Embryonic facial prominence (tissue), 1 donor: ENCODE results near the gene ALLC.
A peak's percentile ranks its signal among the peaks of the same experiment; 100 is the strongest.

ENCODE experiments used
- DNase-seq: peaks from one replicate; pipeline ENCODE4 v3.0.0-alpha.2; 2016; ENCODE audit errors: extremely low spot score

Gene ALLC

GRCh38 chr2:3639015-3639630, 18.9 kb upstream of the ALLC start:
- no peak for DNase-seq

DNA sequence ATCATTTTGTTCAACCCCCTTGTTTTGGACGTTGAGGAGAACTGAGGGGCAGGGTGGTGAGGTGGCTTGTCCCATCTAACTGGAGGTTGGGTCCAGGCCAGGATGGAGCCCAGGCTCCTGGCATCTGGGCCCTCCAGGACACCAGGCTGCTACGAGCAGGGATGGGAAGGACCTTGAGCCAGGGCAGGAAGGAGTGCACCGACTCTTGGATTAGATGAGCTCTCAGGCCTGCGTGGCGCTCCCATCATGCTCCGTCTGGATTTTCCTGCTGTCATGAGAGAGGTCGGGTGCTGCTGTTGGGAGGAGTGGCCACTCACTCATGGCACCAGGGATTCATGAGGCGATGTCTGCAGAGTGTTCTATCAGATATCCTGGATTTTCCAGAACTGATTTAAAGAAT, 18.3 kb upstream of the ALLC start:
- no peak for DNase-seq

- DNase-seq = no peak
These were observed 16.8 kb upstream of the ALLC start for GRCh38 chr2:3641181-3641580.

- DNase-seq = no peak
These were observed 16.1 kb upstream of the ALLC start for GRCh38 chr2:3641841-3642421.

DNA sequence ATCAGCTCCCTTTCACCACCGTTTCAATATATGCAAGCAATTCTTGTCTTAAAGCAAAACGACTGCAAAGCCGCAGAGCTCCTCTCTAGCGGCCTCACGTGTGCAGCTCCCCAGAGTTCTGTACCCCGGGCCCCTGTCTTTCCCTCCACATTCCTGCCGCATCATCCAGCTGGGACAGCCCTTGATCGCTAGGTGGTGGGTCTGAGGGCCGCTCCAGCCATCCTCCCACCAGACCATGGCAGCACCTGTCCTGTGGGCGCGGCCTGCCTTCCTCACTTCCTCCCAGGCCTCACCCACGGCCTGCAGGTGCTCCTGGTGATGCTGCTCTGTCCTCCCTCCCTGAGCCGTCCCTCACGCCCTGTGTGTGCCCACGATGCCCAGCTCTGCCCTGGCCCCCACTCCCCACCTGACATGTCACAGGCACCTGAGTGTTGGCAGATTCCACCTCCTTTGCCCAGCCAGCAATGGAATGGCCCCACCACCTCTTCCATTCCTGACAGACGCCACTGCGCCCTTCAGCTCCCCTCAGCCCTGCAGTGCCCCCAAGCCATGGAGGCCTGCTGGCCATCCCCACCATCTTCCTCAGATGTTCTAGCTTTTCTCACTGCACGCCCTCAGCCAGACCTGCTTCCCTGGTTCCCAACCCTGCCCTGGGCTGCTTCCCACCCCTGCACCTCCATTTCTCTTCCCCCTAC, 15.3 kb upstream of the ALLC start:
- DNase-seq = no peak

DNA sequence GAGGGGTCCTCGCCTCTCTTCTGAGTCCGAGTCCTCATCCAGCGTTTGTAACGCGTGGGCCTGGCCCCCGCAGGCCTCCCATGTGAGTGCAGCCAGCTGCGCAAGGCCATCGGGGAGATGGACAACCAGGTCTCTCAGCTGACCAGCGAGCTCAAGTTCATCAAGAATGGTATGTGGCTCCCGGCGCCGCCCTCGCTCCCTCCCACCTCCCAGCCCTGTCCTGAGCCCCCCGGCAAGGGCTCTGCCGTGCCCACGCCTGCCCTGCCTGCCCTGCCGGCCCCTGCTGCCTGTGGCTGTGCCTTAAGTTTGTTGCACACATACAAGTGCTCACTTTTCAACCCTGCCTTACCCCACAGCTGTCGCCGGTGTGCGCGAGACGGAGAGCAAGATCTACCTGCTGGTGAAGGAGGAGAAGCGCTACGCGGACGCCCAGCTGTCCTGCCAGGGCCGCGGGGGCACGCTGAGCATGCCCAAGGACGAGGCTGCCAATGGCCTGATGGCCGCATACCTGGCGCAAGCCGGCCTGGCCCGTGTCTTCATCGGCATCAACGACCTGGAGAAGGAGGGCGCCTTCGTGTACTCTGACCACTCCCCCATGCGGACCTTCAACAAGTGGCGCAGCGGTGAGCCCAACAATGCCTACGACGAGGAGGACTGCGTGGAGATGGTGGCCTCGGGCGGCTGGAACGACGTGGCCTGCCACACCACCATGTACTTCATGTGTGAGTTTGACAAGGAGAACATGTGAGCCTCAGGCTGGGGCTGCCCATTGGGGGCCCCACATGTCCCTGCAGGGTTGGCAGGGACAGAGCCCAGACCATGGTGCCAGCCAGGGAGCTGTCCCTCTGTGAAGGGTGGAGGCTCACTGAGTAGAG, 14.4 kb upstream of the ALLC start:
- no peak for DNase-seq

DNA sequence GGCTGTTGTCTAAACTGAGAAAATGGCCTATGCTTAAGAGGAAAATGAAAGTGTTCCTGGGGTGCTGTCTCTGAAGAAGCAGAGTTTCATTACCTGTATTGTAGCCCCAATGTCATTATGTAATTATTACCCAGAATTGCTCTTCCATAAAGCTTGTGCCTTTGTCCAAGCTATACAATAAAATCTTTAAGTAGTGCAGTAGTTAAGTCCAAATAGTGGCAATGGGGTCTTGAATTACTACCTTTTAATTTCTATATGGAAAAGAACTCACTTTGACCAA, 13.8 kb upstream of the ALLC start:
- DNase-seq = no peak

DNA sequence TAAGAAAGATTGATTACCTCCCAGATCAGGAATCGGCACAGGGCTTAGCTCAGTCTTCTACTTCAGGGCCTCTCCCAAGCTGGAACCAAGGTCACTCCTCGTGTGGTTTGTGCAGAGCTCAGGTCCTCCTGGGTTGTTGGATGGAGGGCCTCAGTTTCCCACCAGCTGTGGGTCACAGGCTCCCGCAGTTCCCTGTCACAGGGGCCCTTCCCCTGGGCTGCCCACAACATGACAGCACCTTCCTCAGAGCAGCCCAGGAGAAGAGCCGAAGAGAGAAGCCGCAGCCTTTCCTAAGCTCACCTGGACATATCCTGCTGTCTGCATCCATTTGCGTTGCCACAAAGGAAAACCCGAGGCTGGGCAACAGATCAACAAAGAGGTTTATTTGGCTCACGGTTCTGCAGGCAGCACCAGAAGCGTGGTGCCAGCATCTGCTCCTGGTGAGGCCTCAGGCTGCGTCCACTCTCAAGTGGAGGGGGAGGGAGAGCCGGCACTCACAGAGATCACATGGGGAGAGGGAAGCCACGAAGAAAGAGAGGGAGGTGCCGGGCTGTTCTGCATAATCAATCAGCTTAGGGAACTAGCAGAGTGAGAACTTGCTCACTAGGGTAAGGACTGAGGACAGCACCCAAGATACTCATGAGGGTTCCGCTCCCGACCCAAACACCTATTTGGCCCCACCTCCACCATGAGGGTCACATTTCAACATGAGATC, 13.0 kb upstream of the ALLC start:
- DNase-seq = no peak

GRCh38 chr2:3645745-3646389, 12.1 kb upstream of the ALLC start:
- no peak for DNase-seq

DNA sequence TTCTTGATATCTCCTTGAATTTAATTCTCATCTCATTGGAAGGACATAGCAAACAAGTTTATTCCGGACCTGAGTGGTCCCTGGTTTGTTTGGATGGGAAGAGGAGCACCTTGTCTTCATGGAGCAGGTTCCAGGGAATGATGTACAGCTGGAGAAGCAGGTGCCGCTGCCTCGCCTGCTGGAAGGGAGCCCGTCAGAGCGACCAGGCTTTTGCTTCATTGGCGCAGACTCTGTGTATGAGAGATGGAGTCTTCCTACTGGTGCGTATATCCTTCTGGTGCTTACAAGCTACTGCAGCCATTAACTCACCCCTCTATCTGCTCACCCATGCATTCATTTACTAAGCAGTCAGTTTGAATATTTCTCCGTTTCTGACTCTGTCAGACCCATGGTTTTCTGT, 11.6 kb upstream of the ALLC start:
- no peak for DNase-seq

DNA sequence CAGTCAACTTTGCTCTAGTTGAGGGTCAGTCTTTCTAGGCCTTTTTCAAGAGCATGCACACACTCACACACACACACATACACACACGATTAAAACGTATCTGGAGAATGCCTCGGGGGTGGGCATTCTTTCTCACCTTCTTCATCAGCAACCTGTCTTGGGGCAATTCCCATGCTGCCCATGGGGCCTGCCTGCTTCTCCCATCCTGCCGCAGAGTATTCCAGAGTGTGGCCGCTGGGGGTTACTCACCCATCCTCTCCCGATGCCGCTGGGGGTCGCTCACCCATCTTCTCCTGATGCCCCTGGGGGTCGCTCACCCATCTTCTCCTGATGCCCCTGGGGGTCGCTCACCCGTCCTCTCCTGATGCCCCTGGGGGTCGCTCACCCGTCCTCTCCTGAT, 10.8 kb upstream of the ALLC start:
- DNase-seq = no peak

DNA sequence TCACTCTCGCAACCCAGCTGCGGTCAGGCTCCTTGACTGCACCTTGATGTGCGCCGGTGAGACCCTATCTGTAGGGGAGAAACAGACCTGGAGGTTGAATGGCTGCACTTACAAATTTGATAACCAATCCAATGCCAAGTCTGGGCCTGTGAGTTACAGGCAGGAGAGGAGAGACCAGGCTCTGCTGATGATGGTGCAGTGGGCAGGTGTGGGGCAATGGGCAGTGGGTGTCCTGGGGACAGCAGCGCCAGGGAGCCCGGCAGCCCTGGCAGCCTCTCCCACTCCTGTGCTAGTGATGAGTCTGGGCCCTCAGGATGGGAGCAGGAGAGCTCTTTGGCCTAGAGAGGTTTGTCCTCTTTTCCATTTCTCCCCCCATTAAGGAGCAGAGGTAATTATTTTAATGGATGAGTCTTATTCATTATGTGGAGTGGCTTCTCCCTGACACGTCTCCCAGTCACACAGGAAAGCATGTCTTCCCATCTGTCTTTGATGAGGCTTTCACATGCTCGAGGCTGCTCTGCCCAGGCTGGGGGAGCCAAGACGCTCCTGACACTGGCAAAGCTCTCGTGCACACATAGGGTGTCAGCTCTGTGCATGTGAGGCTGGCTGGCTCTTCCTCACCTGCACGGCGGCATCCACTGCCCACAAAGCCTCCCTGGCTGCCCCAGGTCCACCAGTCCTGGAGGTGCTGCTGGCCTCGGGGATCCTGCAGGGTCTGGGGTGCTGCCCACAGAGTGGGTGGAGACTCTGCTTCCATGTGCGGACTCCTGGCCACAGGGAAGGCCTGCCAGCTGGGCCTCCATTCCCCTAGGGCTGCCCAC, 10.0 kb upstream of the ALLC start:
- DNase-seq = no peak

GRCh38 chr2:3648652-3649177, 9.3 kb upstream of the ALLC start:
- no peak for DNase-seq

GRCh38 chr2:3649581-3649980, 8.4 kb upstream of the ALLC start:
- DNase-seq = no peak

DNA sequence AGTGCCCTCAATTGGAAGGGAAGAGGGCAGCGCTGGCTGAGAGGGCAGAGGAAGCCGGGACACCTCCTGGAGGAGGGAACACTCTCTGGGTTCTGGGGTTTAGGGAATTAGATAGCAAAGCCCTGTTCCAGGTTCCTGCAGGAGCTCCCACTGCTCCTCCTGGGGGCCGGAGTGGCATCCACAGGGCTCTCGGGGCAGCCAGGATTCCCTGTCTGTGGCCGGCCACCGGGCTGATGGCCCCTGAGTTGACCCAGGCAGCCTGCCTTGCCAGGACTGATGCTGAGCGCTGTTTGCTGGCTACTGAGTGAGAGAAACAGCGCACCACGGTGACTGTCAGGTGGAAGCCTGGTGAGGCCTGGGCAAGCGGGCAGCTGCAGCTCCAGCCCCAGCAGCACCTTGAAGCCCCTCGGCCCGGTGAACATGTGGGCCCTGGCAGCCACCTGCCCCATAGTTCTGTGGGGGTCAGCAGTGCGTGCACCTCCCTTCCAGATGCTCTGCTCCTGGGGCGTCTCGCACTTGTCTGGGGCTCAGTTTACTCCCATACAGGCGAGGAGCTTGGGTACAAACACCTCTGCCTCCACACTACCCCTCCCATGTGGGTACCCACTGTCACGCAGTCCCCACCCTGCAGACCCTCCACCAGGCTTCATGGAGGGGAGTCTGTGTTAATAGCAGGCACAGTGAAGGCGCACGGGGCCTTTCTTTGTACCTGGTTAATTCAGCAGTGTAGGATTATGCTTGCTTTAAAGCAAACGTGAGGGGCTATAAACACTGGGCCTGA, 7.7 kb upstream of the ALLC start:
- DNase-seq = no peak

DNA sequence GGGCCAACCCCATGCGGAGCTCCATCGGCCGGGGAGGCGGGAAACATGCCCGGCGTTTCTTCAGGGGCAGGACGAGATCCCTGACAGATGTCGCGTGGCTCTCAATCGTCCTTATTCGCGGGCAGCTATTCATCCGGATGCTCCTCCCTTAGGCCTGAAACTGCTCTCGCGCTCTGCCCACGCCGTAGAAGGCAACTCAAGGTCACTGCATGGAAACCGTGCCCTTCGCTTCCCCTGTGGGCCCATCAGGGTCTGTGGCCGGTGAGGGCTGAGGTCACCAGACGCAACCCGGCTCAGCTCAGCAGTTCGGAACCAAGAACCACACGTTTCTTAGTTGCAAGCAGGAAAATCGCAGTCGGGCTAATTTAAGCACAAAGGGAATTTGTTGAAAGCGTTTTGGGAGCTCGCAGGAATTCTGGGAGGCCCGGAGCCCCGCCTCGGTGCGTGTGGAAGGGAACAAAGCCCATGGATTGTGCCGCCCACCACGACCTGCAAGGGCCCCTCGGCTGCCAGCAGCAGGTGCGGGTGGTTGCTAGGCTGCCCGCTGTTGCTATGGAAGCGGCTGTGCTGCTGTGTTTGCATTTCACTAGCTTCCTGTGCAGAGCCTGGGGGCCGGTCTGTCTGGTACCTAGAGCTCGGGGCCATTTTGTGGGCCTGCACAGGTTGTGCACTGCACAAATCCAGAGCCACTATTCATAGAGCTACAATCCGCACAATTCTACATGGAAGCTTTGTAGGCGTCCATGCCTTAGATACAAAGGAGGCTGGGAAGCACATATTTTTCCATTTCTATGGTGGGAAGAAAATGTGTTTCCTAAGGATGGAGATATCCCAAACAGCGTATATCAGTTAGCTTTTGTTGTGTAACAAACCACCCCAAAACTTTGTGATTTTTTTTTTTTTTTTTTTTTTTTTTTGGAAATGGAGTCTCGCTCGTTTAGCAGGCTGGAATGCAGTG, 6.0 kb upstream of the ALLC start:
- DNase-seq = peak; percentile 46

GRCh38 chr2:3652896-3653625, 4.9 kb upstream of the ALLC start:
- DNase-seq = no peak

DNA sequence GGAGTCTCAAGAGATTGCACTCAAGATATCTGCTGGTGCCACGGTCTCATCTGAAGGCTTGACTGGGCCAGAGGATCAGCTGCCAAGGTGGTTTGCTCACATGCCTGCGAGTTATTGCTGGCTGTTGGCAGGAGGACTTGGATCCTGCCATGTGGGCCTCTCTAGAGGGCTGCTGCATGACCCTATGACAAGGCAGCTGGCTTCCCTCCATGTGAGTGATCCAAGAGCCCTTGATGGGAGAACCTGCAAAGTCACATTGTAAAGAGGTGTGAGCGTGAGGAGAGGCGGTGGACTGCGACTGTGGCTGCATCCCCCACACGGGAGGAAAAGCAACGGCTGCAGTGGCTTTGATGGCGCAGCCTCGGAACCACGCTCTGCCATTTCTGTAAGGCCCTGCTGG, 4.0 kb upstream of the ALLC start:
- DNase-seq = no peak
